ENCODE data around the gene LRCOL1. TPM values are rescaled to one million over a fixed set of nuclear protein-coding genes. Genes with fewer than 3 reads are reported as not detected.

LRCOL1 gene
- total and polyA plus RNA-seq, 7 donors, result 0.49 to 1.4 (median 0.55) TPM; not detected in 4

GRCh38 chr12:132637811-132638210 is 27.4 kb upstream of the LRCOL1 start:
- H3K4me3 ChIP-seq, result no peak overlapping the region
- WGBS, 2 donors, result 91 to 94% methylated on average over 18 of the region's 18 CpGs
- H3K9me3 ChIP-seq, result no peaks in the 10 kb centered on the region
- H3K36me3 ChIP-seq, result peaks cover 7 to 76% (median 26%) of the 10 kb centered on the region in 4 donors
- no peaks in the 10 kb centered on the region for H3K4me1 ChIP-seq
- intact Hi-C loops (cut with DNase I), result no loop called here
- no peak for DNase-seq
- no peak for TF ChIP-seq POLR2AphosphoS5 (IDR thresholded peaks at IDR 0.05)
- no peak for TF ChIP-seq CTCF (IDR thresholded peaks at IDR 0.05)
- TF ChIP-seq POLR2A (IDR thresholded peaks at IDR 0.05), result no peak
- TF ChIP-seq EP300 (IDR thresholded peaks at IDR 0.05), result no peak
- no peaks in the 10 kb centered on the region for H3K27me3 ChIP-seq
- H3K27ac ChIP-seq, result no peak overlapping the region

- DNase-seq, result peak; percentile 52
- Histone ChIP-seq H3K4me3 (no peak overlapping the region), H3K4me1 (no peaks in the 10 kb centered on the region), H3K27me3 (no peaks in the 10 kb centered on the region), H3K36me3 (peaks cover 0 to 78% (median 37%) of the 10 kb centered on the region in 4 donors), H3K27ac (no peak overlapping the region), H3K9me3 (no peaks in the 10 kb centered on the region)
- TF ChIP-seq EP300 (IDR thresholded peaks at IDR 0.05), result no peak
- no peak for TF ChIP-seq POLR2A (IDR thresholded peaks at IDR 0.05)
- TF ChIP-seq POLR2AphosphoS5 (IDR thresholded peaks at IDR 0.05), result no peak
- no peak for TF ChIP-seq CTCF (IDR thresholded peaks at IDR 0.05)
- 93 to 97% methylated on average over 29 of the region's 29 CpGs for WGBS, 2 donors
- intact Hi-C loops (cut with DNase I), result no loop called here
These were observed 24.9 kb upstream of the LRCOL1 start for GRCh38 chr12:132635076-132635955.

- H3K4me1 ChIP-seq, result no peaks in the 10 kb centered on the region
- H3K4me3 ChIP-seq, result no peak overlapping the region
- peaks cover 0 to 86% (median 37%) of the 10 kb centered on the region in 4 donors for H3K36me3 ChIP-seq
- WGBS, 2 donors, result 96 to 97% methylated on average over 21 of the region's 21 CpGs
- H3K27me3 ChIP-seq, result no peaks in the 10 kb centered on the region
- TF ChIP-seq POLR2A (IDR thresholded peaks at IDR 0.05) (no peak), POLR2AphosphoS5 (IDR thresholded peaks at IDR 0.05) (no peak), CTCF (IDR thresholded peaks at IDR 0.05) (no peak), EP300 (IDR thresholded peaks at IDR 0.05) (no peak)
- no peaks in the 10 kb centered on the region for H3K9me3 ChIP-seq
- intact Hi-C loops (cut with DNase I), result no loop called here
- no peak overlapping the region for H3K27ac ChIP-seq
- peak; percentile 52 for DNase-seq
These were observed 24.1 kb upstream of the LRCOL1 start for GRCh38 chr12:132634411-132634990.

GRCh38 chr12:132633901-132634300 is 23.5 kb upstream of the LRCOL1 start:
- 92% methylated on average over 10 of the region's 10 CpGs for WGBS, 2 donors
- Histone ChIP-seq H3K27me3 (no peaks in the 10 kb centered on the region), H3K4me1 (no peaks in the 10 kb centered on the region), H3K27ac (no peak overlapping the region), H3K36me3 (peaks cover 0 to 86% (median 37%) of the 10 kb centered on the region in 4 donors), H3K4me3 (no peak overlapping the region), H3K9me3 (no peaks in the 10 kb centered on the region)
- TF ChIP-seq EP300 (IDR thresholded peaks at IDR 0.05), result no peak
- TF ChIP-seq POLR2AphosphoS5 (IDR thresholded peaks at IDR 0.05), result no peak
- no peak for TF ChIP-seq CTCF (IDR thresholded peaks at IDR 0.05)
- no peak for TF ChIP-seq POLR2A (IDR thresholded peaks at IDR 0.05)
- intact Hi-C loops (cut with DNase I), result no loop called here
- DNase-seq, result peak; percentile 45
